ENCODE measurements around the gene PIPOX.

PIPOX gene

GRCh38 chr17:29048440-29049368, 5.8 kb downstream of the PIPOX start:
- DNase-seq (ENCODE audit: low read depth) = no peak

- no peak for DNase-seq (ENCODE audit: low read depth)
Observed at GRCh38 chr17:29049541-29050145, 6.7 kb downstream of the PIPOX start.

GRCh38 chr17:29050176-29050575, 7.2 kb downstream of the PIPOX start:
- DNase-seq (ENCODE audit: low read depth) = no peak

- DNase-seq (ENCODE audit: low read depth) = no peak
Observed at GRCh38 chr17:29051194-29051593, 8.3 kb downstream of the PIPOX start.

GRCh38 chr17:29051731-29052130, 8.8 kb downstream of the PIPOX start:
- DNase-seq (ENCODE audit: low read depth) = no peak

GRCh38 chr17:29054835-29055234, 11.9 kb downstream of the PIPOX start:
- DNase-seq (ENCODE audit: low read depth) = no peak

DNA sequence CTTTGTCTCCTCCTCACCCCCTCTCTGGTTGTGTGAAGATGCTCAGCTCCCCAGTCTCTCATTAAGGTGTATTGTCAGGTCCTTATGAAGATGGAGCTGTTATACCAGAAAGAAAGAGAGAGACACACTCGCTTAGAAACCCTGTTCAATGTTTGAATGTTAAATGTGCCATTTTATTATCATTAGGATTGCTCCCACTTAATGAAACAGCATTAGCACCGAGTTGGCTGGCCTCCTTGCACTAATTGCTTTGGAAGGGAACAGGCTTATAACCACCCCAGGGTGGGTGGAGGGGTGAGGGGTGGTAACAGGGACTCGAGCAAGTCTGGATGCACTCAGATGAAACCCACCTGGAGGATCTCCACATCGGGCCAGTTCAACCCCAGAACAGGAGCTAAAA, 14.4 kb downstream of the PIPOX start:
- no peak for DNase-seq (ENCODE audit: low read depth)

DNA sequence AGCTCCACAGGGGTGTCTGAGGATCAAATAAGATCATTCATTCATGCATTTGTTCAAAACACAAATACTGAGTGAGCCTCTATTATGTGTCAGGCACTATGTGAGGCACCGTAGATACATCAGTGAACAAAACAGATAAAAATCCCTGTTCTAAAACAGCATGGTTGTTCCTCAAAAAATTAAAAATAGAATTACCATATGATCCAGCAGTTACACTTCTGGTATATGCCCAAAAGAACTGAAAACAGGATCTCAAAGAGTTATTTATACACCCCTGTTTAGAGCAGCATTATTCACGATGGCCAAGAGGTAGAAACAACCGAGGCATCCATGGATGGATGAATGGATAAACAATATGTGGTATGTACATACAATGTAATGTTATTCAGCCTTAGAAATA, 15.4 kb downstream of the PIPOX start:
- no peak for DNase-seq (ENCODE audit: low read depth)

DNA sequence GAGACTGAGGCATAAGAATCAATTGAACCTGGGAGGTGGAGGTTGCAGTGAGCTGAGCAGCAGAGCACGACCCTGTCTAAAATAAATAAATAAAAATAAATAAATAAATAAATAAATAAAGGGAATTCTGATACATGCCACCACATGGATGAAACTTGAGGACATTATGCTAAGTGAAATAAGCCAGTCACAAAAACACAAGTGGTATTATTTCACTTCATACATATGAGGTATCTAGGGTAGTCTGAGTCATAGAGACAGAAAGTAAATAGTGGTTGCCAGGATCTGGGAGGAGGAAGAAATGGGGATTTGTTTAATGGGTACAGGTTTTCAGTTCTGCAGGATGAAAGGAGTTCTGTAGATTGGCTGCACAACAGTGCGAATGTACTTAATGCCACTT, 16.3 kb downstream of the PIPOX start:
- no peak for DNase-seq (ENCODE audit: low read depth)

- DNase-seq (ENCODE audit: low read depth) = no peak
Observed at GRCh38 chr17:29060475-29060874, 17.5 kb downstream of the PIPOX start.

DNA sequence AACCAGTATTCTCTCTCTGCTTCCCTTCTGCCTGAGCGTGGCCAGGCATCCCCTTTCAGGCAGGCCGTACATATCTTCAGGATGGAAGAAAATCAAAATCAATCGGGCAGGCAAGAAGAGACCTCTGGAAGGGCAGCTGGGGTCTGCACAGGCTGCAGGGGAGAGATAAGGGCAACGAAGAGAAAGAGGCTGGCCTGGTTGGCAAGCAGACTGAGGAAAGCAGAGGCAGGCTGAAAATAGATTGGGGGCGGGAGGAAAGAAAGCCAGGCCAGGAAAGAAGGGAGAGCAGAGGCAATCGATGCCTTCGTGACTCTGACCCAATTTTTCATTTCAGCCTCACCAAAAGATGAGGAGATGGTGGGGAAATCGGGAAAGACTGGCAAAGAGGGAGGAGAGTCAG, 18.1 kb downstream of the PIPOX start:
- no peak for DNase-seq (ENCODE audit: low read depth)

DNA sequence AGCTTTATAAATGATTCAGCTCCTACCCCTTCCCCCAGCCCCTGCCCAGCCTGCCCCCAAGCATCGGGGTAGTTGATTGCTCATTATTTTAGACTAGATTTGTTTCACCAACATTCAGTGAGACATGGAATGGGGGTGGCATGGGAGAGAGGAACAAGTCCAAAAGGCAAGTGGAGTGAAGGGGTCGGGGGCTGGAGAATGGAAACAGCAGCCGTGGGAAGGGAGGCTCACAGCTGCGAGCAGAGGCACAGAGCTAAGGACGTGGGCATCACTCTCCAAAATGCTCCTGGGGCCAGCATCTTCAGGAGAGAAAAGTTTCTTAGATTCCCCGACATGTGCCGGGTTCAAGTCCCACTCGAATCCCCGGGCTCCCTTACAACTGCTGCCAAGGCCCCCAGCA, 19.3 kb downstream of the PIPOX start:
- DNase-seq (ENCODE audit: low read depth) = no peak

- no peak for DNase-seq (ENCODE audit: low read depth)
Observed at GRCh38 chr17:29063992-29064391, 21.1 kb downstream of the PIPOX start.

- DNase-seq (ENCODE audit: low read depth) = no peak
Observed at GRCh38 chr17:29066047-29066446, 23.1 kb downstream of the PIPOX start.

- no peak for DNase-seq (ENCODE audit: low read depth)
Observed at GRCh38 chr17:29066606-29067005, 23.7 kb downstream of the PIPOX start.

GRCh38 chr17:29068818-29069217, 25.9 kb downstream of the PIPOX start:
- DNase-seq (ENCODE audit: low read depth) = no peak

- no peak for DNase-seq (ENCODE audit: low read depth)
Observed at GRCh38 chr17:29069526-29070041, 26.6 kb downstream of the PIPOX start.

- no peak for DNase-seq (ENCODE audit: low read depth)
Observed at GRCh38 chr17:29070308-29070707, 27.4 kb downstream of the PIPOX start.

DNA sequence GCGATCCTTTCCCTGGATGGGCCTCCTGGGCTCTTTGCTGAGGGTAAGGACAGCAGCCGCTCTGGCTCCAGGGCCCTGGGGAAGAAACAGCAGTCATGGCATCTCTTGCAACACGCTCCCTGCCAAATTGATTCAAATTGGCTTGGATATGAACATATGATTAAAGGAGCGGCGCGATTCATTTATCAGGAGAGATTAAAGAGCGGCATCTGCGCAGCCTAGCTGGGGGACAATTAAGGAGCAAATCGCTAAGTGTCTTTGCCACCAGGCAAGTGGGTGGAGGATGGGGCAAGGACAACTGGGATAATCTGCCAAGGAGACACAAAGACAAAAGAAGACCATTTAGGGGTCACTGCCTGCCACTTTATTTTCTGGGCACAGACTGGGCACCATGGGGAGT, 27.8 kb downstream of the PIPOX start:
- DNase-seq (ENCODE audit: low read depth) = no peak

- no peak for DNase-seq (ENCODE audit: low read depth)
Observed at GRCh38 chr17:29071303-29071702, 28.4 kb downstream of the PIPOX start.

- DNase-seq (ENCODE audit: low read depth) = no peak
Observed at GRCh38 chr17:29073045-29073444, 30.1 kb downstream of the PIPOX start.

- DNase-seq (ENCODE audit: low read depth) = no peak
Observed at GRCh38 chr17:29073520-29073919, 30.6 kb downstream of the PIPOX start.

GRCh38 chr17:29074488-29074887, 31.5 kb downstream of the PIPOX start:
- no peak for DNase-seq (ENCODE audit: low read depth)

All from stimulated activated CD8-positive, alpha-beta memory T cell treated with anti-CD3 and anti-CD28 coated beads, Interleukin-4, amount 100 ng/mL, for 24 hours (primary cell).